Measurements from ENCODE around the gene PGM2L1.
A peak's percentile ranks its signal among the peaks of the same experiment; 100 is the strongest.

PGM2L1 gene

GRCh38 chr11:74398244-74399159 lies at the start of gene PGM2L1:
PGM2L1 (minus strand) TSS chr11:74398433; CDS start chr11:74398161, 272 bp downstream.
- DNase-seq, result peak; percentile 95

DNA sequence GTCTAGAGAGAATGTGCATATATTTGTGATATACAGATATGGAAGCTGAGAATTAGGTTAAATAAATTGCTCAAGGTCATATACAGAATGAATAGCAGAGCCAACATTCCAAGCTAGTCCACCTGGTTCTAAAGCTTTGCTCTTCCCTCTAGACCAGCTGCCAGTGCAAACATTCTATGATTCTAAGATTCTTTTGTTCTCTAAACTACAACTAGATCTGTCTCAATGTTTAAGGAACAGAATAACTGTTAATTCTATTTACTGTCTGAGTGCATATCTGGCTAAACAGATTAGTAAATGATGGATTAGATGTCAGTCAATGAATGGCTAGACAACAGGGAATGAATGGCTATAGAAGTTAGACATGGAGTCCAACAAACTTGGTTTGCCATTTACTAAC lies 49.5 kb upstream of the PGM2L1 start:
- no peak for DNase-seq

DNA sequence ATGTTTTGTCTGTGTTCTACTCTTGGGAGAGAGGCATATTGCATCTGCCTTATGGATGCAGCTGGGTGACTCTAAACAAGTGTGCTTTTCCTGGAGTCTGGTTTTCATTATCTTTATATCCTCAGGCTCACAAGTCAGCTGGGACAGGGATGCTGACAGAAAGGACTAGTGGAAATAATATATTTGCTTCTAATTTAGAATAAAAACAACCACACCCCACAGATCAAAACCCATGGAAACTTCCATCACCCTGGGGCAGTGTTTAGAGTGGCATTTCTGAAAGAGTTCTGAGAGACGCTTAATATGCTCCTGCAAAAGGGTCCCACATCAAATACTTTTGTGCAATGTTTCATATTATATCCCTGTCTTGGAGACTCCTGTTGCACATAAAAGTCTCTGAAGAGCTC lies 48.3 kb upstream of the PGM2L1 start:
- DNase-seq, result peak; percentile 16

- DNase-seq, result no peak
These were observed 46.1 kb upstream of the PGM2L1 start for GRCh38 chr11:74444173-74444826.

DNA sequence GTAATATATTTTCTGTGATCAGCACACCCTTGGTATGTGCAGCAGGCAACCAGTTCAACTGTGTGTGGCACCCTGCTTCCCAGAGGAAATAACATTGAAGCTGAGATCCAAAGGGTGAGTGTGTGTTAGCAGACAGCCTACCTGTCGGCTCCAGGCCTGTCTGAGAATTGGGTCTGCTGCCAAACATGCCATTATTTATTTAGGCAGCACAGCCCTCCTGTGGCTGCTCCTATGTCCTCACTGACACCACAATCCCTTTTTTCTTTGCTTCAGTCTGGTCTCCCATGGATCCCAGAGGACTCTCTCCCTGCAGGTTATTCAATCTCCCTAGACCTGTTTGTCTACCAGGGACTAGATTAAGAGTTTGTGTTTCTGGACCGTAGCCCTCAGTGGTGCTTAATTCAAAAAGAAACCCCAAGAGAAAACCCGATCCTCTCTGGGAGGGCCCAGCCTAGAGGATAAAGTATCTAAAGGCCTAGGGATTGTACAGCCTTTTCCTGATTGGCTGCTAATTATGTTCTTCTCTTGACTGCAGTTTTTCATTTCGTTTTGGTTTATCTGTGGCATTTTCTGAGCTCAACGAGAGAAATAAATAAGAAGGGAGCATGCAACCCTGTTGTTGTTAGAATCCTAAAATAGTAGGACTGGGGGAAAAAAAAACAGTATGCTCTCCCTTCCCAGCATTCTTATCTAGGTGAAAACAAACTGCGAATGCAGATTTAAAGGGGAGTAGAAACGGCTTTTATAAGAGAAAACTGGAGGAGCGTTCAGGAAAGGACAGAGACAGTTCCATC lies 45.0 kb upstream of the PGM2L1 start:
- DNase-seq, result peak; percentile 10

- DNase-seq, result no peak
These were observed 44.4 kb upstream of the PGM2L1 start for GRCh38 chr11:74442636-74443035.

DNA sequence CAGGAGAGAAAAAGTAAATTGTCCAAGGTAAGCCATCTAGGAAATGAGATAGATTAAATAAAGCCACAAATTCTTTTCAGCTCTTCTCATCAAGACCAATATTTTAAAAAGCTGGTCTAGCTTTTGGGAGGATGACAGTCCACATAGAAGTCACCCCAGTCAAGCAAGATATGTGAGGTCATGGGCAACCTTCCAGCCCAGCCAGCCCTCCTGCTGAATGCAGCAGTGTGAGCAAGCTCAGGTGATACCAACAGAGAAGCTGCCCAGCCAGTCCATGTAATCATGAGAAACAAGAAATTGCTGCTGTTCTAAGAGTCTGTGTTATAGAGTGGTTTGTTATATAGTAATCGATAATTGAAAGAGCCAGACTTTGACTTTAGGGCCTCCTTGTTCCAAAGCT lies 40.4 kb upstream of the PGM2L1 start:
- DNase-seq, result no peak

- DNase-seq, result no peak
These were observed 39.3 kb upstream of the PGM2L1 start for GRCh38 chr11:74437441-74438042.

DNA sequence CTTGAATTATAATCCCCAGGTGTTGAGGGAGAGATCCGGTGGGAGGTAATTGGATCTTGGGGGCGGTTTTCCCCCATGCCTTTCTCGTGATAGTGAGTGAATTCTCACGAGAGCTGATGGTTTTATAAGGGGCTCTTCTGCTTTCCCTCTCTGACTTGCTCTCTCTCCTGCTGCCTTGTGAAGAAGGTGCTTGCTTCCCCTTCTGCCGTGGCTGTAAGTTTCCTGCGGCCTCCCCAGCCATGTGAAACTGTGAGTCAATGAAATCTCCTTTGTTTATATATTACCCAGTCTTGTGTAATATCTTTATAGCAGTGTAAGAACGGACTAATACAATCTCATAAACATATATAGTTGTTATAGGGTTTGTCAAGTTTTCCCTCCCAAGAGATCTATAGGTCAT lies 36.3 kb upstream of the PGM2L1 start:
- DNase-seq, result no peak

- no peak for DNase-seq
These were observed 31.0 kb upstream of the PGM2L1 start for GRCh38 chr11:74429205-74429604.

DNA sequence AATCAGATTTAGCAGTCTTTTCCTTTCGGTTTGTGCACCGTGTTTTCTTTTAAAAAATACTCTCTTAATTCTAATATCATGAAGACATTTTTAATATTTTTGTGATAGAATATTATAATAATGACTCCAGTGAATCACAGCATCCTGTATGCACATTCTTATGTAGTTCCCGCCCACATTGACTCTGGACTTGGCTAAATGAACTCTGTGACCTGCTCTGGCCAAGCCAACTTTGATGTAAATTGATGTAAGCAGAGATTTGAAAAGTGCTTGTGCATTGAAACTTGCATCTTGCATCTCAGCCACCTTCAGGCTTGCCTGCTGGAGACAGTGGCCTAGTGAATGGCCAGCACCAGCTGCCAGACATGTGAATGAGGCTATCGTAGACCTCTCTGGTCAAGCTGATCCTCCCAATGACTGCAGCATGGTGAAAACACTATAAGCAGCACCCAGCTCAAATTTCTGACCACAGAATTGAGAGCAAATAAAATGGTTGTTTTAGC lies 29.2 kb upstream of the PGM2L1 start:
- no peak for DNase-seq

GRCh38 chr11:74425100-74425499 lies 26.9 kb upstream of the PGM2L1 start:
- no peak for DNase-seq

GRCh38 chr11:74418509-74418895 lies 20.3 kb upstream of the PGM2L1 start:
- DNase-seq, result peak; percentile 80

- peak; percentile 18 for DNase-seq
These were observed 19.8 kb upstream of the PGM2L1 start for GRCh38 chr11:74417860-74418508.

DNA sequence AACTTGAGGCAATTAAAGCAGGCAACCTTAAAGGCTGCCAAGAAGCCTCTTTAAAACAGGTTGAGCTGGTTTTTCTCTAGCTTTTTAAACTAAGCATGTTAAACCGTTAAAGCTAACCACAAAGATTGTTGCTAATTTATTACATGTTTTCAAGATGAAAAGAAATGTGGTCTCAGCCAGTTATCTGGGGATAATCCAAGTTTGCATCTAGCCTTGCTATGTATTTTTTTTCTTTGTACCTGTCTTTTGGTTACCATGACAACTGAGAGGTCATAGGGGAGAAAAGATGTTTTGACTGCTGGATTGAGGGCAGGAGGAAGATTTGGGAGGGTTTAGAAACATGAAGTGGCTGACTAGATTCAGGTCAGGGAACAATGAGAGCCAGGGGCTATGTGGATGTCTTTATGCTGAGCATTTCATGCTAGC lies 19.2 kb upstream of the PGM2L1 start:
- DNase-seq, result peak; percentile 65

DNA sequence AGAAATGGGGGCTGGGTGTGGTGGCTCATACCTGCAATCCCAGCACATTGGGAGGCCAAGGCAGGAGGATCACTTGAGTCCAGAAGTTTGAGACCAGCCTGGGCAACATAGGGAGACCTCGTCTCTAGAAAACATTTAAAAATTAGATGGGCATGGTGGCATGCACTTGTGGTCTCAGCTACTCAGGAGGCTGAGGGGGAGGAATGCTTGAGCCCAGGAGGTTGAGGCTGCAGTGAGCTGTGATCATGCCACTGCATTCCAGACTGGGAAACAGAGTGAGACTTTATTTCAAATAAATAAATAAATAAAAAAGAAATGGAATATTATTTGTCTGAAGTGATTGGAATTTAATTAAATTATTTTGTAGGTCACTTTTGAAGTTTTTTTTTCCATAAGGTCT lies 18.7 kb upstream of the PGM2L1 start:
- DNase-seq, result peak; percentile 10

DNA sequence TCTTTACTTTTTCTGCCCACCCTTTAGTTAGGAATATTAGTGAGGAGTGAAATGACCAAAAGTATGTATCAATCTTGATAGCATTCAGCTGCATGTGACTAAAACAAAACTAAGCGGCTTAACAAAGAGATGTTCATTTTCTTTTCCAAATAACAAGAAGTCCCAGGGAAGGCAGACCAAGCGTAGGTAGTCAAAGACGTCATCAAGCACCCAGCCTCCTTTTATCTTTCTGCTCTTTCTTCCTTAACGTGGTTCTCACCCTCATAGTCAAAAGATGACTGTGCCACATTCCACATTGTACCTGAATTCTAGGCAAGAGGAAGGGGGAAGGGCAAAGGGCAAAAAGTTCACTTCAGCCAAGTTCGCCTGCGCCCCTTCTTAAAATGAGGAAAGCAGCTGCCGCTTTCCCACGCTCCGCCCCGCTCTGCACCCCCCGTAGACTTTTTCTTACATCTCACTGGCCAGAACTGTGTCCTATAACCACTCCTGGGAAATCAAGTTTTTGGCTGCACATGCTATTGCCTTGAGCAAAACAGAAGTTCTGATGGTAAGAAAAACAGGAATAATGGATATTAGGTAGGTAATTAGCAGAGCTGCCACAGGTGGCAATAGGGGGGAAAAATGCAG lies 14.6 kb upstream of the PGM2L1 start:
- no peak for DNase-seq

DNA sequence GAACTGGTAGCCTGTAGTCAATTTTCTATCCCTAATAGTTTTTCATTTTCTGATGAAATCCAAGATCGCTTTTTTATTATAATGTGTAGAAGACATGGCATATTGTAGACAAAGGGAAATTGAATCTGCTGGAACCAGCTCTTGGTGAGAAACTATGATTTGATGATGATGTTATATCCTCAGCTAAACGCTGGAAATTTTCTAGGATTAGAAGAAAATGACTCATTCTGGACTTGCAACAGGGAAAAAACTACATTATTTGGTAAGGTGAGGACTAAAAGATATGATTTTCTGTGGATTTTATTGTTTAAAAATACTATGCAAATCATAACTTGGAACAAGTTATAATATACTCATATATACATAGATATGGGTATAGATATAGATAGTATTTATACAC lies 14.1 kb upstream of the PGM2L1 start:
- DNase-seq, result peak; percentile 8

GRCh38 chr11:74409633-74410032 lies 11.4 kb upstream of the PGM2L1 start:
- DNase-seq, result no peak

- DNase-seq, result no peak
These were observed 5.5 kb upstream of the PGM2L1 start for GRCh38 chr11:74403607-74404321.

DNA sequence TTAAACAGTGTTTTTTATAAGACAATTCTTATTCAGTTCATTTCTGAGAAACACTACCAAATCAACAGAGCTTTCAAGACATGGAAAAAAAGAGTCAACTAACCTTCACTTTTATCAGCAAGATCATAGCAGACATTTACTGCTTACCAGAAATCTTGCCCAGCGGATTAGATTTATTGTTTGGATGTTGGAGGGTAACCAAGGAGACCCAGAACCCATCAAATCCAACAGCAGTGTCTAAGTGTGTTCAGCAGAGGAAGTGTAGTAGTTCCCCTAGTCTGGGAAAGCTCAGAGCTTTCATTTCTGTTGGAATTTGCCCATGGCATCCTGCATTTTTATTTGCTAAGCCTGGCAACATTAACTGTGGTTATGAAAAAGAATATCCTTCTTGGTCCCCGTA lies 2.4 kb upstream of the PGM2L1 start:
- DNase-seq, result no peak
